ENCODE results near the gene THSD4.
A peak's percentile ranks its signal among the peaks of the same experiment; 100 is the strongest.

- TF ChIP-seq CTCF (IDR thresholded peaks at IDR 0.05) (peak; percentile 65 to 93 (median 82)), POLR2A (IDR thresholded peaks at IDR 0.05) (no peak)
Measured at GRCh38 chr15:71800835-71801745, 685.8 kb downstream of the THSD4 start.

All from upper lobe of left lung (tissue), 4 donors.